ENCODE measurements around the gene EHMT2. TPM values are rescaled to one million over a fixed set of nuclear protein-coding genes. Genes with fewer than 3 reads are reported as not detected.
A peak's percentile ranks its signal among the peaks of the same experiment; 100 is the strongest.

The EHMT2 gene
- 127 to 135 TPM (median 129 TPM) in 3 replicates for total RNA-seq

DNA sequence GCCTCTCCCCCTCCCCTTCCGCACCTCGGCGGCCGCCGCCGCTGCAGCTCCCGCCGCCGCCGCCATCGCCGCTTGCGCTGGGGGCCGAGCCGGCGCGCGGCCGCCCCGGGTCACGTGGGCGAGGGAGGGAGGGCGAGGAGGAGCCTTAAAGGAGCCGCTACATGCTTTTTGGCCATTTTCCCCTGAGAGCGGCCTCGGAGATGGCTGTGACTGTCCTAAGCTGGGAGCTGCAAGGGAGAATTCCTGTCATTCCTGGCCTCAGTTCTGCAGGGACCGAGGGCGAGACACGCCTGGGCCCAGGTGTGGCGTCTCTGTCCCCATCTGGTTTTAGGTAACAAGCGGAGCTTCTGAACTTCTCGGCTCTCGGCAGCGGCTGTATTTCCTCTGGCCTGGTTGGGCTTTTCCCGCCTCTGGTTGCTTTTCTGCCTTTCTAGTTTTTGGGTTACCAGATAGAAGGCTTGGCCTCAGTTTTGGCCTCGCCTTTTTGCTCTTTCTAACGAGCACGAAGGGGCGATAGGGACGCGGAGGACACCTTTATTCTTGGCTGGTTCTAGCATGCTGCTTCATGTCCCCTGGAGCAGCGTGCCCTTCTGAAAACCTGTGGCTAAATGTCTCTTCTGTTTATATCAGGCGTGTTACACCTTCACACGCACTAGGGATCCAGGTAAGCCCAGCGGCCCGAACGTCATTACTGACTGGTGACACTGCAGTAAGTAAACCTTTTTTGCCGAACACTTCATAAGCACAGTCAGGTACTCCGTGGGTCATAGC lies at the start of gene EHMT2:
EHMT2 (minus strand) TSS at position 87 of the 771 bp plus-strand sequence; CDS start at position 66, 21 bp downstream.
- DNase-seq (ENCODE audit: low spot score in 2 of 2, unreplicated experiment in 2 of 2): peak; percentile 80 to 88
- Mint-ChIP-seq H3K9me3 (no peaks in the 10 kb centered on the region), H3K27me3 (ENCODE audit: low read depth) (no peaks in the 10 kb centered on the region), H3K4me1 (peaks cover 33% of the 10 kb centered on the region), H3K36me3 (peaks cover 5% of the 10 kb centered on the region), H3K4me3 (peak within 1 kb of the TSS; percentile 98), H3K27ac (peak within 1 kb of the TSS; percentile 97)
- TF ChIP-seq, protein P1, sequence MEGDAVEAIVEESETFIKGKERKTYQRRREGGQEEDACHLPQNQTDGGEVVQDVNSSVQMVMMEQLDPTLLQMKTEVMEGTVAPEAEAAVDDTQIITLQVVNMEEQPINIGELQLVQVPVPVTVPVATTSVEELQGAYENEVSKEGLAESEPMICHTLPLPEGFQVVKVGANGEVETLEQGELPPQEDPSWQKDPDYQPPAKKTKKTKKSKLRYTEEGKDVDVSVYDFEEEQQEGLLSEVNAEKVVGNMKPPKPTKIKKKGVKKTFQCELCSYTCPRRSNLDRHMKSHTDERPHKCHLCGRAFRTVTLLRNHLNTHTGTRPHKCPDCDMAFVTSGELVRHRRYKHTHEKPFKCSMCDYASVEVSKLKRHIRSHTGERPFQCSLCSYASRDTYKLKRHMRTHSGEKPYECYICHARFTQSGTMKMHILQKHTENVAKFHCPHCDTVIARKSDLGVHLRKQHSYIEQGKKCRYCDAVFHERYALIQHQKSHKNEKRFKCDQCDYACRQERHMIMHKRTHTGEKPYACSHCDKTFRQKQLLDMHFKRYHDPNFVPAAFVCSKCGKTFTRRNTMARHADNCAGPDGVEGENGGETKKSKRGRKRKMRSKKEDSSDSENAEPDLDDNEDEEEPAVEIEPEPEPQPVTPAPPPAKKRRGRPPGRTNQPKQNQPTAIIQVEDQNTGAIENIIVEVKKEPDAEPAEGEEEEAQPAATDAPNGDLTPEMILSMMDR (IDR thresholded peaks at IDR 0.05; ENCODE audit: unreplicated experiment): no peak

GRCh38 chr6:31947070-31947675 lies 49.7 kb upstream of the EHMT2 start:
- TF ChIP-seq, protein P1 (IDR thresholded peaks at IDR 0.05; ENCODE audit: unreplicated experiment): no peak
- Mint-ChIP-seq H3K4me1 (no peaks in the 10 kb centered on the region), H3K27me3 (ENCODE audit: low read depth) (peaks cover 51% of the 10 kb centered on the region), H3K27ac (no peak overlapping the region), H3K9me3 (no peaks in the 10 kb centered on the region), H3K4me3 (no peak overlapping the region), H3K36me3 (no peaks in the 10 kb centered on the region)
- DNase-seq (ENCODE audit: low spot score in 2 of 2, unreplicated experiment in 2 of 2): no peak

DNA sequence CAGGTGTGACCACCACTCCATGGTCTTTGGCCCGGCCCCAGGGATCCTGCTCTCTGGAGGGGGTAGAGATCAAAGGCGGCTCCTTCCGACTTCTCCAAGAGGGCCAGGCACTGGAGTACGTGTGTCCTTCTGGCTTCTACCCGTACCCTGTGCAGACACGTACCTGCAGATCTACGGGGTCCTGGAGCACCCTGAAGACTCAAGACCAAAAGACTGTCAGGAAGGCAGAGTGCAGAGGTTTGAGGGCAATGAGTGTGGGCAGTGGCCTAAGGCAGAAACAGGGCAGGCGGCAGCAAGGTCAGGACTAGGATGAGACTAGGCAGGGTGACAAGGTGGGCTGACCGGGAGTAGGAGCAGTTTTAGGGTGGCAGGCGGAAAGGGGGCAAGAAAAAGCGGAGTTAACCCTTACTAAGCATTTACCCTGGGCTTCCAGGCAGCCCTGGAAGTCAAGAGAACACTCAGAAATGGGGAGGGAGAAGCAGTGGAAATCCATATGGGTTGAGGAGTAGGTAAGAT lies 48.9 kb upstream of the EHMT2 start:
- TF ChIP-seq, protein P1 (IDR thresholded peaks at IDR 0.05; ENCODE audit: unreplicated experiment): no peak
- H3K27ac Mint-ChIP-seq: no peak overlapping the region
- H3K4me1 Mint-ChIP-seq: no peaks in the 10 kb centered on the region
- no peaks in the 10 kb centered on the region for H3K9me3 Mint-ChIP-seq
- H3K27me3 Mint-ChIP-seq (ENCODE audit: low read depth): peaks cover 53% of the 10 kb centered on the region
- DNase-seq (ENCODE audit: low spot score in 2 of 2, unreplicated experiment in 2 of 2): no peak
- H3K4me3 Mint-ChIP-seq: no peak overlapping the region
- H3K36me3 Mint-ChIP-seq: no peaks in the 10 kb centered on the region

DNA sequence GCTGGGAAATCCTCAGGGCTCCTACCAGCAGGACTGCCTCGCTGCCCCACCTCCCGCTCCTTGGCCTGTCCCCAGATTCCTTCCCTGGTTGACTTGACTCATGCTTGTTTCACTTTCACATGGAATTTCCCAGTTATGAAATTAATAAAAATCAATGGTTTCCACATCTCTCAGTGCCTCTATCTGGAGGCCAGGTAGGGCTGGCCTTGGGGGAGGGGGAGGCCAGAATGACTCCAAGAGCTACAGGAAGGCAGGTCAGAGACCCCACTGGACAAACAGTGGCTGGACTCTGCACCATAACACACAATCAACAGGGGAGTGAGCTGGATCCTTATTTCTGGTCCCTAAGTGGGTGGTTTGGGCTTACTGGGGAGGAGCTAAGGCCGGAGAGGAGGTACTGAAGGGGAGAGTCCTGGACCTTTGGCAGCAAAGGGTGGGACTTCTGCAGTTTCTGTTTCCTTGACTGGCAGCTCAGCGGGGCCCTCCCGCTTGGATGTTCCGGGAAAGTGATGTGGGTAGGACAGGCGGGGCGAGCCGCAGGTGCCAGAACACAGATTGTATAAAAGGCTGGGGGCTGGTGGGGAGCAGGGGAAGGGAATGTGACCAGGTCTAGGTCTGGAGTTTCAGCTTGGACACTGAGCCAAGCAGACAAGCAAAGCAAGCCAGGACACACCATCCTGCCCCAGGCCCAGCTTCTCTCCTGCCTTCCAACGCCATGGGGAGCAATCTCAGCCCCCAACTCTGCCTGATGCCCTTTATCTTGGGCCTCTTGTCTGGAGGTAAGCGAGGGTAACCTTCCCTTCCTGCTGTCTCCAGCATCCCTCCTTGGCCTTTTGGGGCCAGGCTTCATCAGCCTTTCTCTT lies 48.2 kb upstream of the EHMT2 start, which contains the start of gene CFB:
CFB (plus strand) TSS at position 589 of the 863 bp plus-strand sequence; CDS start at position 716, 127 bp downstream.
- no peaks in the 10 kb centered on the region for H3K9me3 Mint-ChIP-seq
- H3K27ac Mint-ChIP-seq: no peak within 1 kb of the TSS
- TF ChIP-seq, protein P1 (IDR thresholded peaks at IDR 0.05; ENCODE audit: unreplicated experiment): no peak
- peaks cover 53% of the 10 kb centered on the region for H3K27me3 Mint-ChIP-seq (ENCODE audit: low read depth)
- no peaks in the 10 kb centered on the region for H3K36me3 Mint-ChIP-seq
- H3K4me3 Mint-ChIP-seq: no peak within 1 kb of the TSS
- H3K4me1 Mint-ChIP-seq: no peaks in the 10 kb centered on the region
- DNase-seq (ENCODE audit: low spot score in 2 of 2, unreplicated experiment in 2 of 2): no peak

- H3K27me3 Mint-ChIP-seq (ENCODE audit: low read depth): peaks cover 53% of the 10 kb centered on the region
- no peak overlapping the region for H3K4me3 Mint-ChIP-seq
- TF ChIP-seq, protein P1 (IDR thresholded peaks at IDR 0.05; ENCODE audit: unreplicated experiment): no peak
- H3K36me3 Mint-ChIP-seq: no peaks in the 10 kb centered on the region
- no peak for DNase-seq (ENCODE audit: low spot score in 2 of 2, unreplicated experiment in 2 of 2)
- no peak overlapping the region for H3K27ac Mint-ChIP-seq
- H3K9me3 Mint-ChIP-seq: no peaks in the 10 kb centered on the region
- H3K4me1 Mint-ChIP-seq: no peaks in the 10 kb centered on the region
Measured at GRCh38 chr6:31945154-31945506, 47.6 kb upstream of the EHMT2 start.
